GM10266 (cell line): ENCODE results near the gene NDUFB10.
"Not testable (repeated sequence)": the region's sequence is repeated elsewhere in the genome, so short reads cannot be mapped to it uniquely, and the experiment has no call there.

Experiments used
- DNase-seq: peaks from one replicate; pipeline ENCODE4 v3.0.0; 2012; ENCODE audit errors: extremely low spot score
- TF ChIP-seq, protein P1 (sequence below): IDR thresholded peaks from 2 replicates; pipeline ENCODE4 v1.5.1; 2012; ENCODE audit warnings: mild to moderate bottlenecking, low read depth; ENCODE audit not compliant: control insufficient read depth, insufficient read depth; ENCODE audit errors: missing control alignments

The NDUFB10 gene

DNA sequence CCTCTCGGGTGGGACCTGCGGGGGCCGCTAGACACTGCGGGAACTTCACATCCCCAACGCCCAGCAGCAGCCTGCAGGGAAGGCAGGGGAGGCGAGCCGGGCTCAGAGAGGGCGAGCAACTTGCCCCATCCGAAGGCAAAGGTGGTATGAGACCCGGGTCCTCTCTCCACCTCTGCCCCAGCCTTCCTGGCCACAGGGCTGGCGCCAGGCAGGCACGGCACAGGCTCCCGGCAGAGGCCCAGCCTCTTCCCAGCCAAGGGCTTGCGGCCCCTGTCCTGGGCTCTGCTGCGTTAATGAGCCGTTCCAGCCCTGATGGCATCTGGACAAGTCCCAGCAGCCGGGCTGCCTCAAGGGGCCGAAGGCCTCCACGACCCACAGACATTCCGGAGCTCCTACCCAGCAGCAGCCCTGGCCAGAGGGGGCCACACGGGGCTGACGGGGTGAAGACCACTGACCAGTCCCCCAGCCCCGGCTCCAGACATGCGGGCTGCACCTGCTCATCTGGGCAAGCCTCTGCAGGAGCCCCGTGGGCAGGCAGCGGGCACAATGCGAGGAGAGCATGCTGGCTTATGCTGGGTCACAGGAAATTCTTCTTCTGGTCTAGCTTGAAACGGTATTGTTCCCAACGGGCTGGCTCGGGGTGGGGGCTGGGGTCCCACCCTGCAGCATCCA is 39.9 kb upstream of the NDUFB10 start:
- DNase-seq, result no peak
- TF ChIP-seq, protein P1, sequence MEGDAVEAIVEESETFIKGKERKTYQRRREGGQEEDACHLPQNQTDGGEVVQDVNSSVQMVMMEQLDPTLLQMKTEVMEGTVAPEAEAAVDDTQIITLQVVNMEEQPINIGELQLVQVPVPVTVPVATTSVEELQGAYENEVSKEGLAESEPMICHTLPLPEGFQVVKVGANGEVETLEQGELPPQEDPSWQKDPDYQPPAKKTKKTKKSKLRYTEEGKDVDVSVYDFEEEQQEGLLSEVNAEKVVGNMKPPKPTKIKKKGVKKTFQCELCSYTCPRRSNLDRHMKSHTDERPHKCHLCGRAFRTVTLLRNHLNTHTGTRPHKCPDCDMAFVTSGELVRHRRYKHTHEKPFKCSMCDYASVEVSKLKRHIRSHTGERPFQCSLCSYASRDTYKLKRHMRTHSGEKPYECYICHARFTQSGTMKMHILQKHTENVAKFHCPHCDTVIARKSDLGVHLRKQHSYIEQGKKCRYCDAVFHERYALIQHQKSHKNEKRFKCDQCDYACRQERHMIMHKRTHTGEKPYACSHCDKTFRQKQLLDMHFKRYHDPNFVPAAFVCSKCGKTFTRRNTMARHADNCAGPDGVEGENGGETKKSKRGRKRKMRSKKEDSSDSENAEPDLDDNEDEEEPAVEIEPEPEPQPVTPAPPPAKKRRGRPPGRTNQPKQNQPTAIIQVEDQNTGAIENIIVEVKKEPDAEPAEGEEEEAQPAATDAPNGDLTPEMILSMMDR, result no peak

DNA sequence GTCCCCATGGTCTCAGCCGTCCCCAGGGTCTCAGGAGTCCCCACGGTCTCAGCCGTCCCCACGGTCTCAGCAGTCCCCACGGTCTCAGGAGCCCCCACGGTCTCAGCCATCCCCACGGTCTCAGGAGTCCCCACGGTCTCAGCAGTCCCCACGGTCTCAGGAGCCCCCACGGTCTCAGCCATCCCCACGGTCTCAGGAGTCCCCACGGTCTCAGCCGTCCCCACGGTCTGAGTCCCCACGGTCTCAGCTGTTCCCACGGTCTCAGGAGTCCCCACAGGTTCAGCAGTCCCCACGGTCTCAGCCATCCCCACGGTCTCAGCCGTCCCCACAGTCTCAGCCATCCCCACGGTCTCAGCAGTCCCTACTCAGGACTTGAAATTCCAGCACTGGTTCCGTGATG is 39.2 kb upstream of the NDUFB10 start:
- DNase-seq, result not testable (repeated sequence)

DNA sequence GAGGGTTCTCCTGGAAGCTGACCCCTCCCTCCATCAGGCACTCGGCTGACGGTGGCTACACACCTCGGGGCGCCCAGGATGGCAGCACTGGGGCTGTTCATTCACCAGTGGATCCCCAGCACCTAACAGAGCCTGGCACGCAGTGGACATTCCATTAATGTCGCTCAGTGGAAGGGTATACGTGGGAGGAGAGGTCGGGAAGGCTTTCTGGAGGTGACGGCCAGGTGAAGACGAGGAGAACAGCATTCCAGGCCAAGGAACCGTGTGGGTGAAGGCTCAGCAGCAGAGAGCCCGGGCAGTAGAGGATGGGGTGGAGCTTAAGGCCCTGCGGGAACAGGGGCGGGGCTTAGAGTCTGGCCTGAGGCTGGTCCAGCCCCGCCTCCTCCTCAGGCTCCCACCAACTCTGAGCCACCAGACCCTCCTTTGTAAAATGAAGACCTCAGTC is 38.6 kb upstream of the NDUFB10 start:
- TF ChIP-seq, protein P1, result no peak

DNA sequence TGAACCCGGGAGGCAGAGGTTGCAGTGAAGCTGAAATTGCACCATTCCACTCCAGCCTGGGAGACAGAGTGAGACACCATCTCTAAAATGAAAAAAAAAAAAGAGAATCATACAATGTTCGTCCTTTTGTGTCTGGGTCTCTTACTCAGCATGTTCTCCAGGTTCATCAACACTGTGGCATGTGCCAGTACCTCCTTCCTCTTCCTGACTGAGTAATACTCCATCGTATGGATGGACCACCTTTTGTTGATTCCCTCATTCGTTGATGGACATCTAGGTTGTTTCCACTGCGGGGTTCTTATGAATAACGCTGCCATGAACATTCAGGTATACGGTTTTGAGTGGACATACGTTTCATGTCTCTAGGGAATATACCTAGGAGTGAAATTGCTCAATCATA is 37.0 kb upstream of the NDUFB10 start:
- TF ChIP-seq, protein P1, result no peak
- DNase-seq, result no peak

More for the DNA sequence above, 38.6 kb upstream of the NDUFB10 start:
- peak; percentile 58 for DNase-seq

DNA sequence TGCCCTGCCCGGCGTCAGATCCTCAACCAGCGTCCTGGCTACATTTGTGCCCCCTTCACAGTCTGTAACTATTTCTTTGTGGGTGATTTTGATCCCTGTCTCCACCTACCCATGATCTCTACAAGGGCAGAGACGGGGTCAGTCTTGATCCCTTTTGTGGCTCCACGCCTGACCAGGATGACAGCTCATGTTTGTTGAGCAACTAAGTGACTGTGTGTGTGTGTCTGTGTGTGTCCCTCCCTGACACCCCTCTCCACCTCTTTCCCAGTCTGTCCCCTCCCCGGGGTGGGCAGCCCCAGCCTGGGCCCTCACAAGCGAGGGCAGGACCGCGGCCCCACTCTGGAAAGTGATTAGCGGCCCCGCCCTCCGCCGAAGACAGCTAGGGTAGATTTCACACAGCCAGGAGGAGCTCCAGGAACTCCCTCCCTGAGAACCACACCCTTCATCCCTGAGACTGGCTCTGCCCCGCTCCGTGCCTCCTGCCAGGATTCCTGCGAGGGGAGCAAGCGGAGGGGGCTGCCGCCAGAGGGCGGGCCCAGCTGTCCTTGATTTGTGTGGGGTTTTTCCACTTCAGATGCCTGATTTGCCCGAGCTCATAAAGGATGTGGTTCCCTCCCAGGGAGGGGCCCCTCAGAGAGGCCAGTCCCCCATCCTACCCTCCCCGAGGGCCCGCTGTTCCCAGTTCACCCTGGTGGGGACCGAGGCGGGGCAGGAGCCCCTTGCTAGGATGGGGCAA is 35.9 kb upstream of the NDUFB10 start:
- DNase-seq, result no peak
- TF ChIP-seq, protein P1, result peak; percentile 9

DNA sequence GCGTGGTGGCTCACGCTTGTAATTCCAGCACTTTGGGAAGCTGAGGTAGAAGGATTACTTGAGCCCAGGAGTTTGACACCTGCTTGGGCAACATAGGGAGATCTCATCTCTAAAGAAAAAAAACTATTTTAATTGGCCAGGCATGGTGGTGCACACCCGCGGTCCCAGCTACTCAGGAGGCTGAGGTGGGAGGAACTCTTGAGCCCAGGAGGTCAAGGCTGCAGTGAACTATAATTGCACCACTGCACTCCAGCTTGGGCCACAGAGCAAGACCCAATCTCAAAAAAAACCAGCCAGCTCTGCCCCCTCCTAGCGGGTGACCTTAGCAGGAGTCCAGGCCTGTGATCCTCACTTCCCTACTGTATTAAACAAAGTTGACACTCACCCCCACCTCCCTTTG is 35.2 kb upstream of the NDUFB10 start:
- DNase-seq, result no peak

DNA sequence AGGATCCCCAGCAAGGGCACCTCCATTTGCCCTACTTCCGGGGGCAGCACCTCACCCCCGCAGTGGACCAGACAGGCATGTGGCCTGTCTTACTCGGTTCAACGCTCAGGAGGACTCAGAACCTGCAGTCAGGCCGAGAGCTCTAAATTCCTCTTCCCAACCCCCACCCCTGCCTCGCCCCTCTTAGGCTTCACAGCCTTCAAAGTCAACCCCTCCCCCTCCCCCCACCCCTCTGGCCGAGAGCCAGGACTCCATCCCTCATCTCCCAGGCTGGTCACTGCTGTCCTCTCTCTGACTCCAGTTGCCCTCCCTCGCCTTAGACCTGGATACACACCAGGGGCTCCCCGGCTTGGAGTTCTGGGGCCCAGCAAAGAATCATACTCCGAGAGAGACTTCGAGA is 33.1 kb upstream of the NDUFB10 start:
- TF ChIP-seq, protein P1, result no peak
- no peak for DNase-seq

More for the DNA sequence above, 35.2 kb upstream of the NDUFB10 start:
- TF ChIP-seq, protein P1, result no peak
